CD4-positive, alpha-beta T cell treated with Interleukin-15 for 1 hour (primary cell): ENCODE results near the gene HIBADH.

ENCODE experiments used
- DNase-seq: peaks from one replicate; pipeline ENCODE4 v3.0.0-alpha.2; 2020

The HIBADH gene

DNA sequence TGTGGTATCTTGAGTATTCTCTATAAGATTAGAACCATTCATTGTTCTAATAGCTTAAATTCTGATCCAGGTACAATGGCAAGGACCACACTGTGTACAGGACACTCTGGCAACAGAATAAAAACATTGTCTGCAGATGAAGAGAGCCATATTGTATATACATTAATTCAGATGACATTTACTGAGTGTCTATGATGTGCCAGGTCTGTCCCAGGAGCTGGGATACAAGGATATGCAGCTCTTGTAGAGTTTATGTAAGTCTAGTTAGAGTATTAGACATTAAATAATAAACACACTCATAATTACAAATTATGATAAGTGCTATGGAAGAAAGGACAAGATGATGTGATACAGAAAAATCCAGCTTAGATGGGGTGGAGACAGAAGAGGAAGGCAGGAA is 184.1 kb downstream of the HIBADH start:
- no peak for DNase-seq

- no peak for DNase-seq
Observed at GRCh38 chr7:27478084-27478483, 184.6 kb downstream of the HIBADH start.

- no peak for DNase-seq
Observed at GRCh38 chr7:27476493-27476892, 186.2 kb downstream of the HIBADH start.
